ENCODE measurements around the gene VAV2.

Gene VAV2

DNA sequence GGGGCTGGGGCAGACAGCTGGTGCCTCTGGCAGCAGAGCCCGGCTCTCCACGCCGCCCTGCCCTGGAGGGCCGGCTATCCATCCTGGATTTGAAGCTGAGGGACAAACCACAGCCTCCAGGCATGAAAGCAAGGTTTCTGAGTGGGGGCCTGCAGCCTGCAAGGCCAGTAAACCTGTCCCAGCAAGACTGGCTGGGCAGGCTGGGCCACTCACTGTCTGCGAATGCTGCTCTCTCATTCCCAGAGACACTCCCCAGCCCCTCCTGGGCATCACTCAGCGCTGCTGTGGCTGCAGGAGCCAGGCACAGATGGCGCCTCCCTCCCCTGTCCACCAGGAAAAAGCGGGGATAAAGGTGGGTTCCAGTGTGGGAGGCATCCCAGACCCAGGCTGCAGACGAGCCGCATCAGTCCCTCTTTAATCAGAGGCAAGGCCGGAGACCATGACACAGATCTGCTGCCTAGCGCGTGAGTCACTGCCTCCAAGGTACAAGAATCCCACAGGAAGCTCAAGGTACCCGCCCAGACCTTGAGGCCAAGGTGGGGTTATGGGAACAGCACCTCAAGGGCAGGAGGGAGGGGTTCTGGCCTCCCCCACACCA is 118.0 kb downstream of the VAV2 start:
- peak; percentile 99 for DNase-seq (ENCODE audit: low read depth)
- TF ChIP-seq, protein P1, sequence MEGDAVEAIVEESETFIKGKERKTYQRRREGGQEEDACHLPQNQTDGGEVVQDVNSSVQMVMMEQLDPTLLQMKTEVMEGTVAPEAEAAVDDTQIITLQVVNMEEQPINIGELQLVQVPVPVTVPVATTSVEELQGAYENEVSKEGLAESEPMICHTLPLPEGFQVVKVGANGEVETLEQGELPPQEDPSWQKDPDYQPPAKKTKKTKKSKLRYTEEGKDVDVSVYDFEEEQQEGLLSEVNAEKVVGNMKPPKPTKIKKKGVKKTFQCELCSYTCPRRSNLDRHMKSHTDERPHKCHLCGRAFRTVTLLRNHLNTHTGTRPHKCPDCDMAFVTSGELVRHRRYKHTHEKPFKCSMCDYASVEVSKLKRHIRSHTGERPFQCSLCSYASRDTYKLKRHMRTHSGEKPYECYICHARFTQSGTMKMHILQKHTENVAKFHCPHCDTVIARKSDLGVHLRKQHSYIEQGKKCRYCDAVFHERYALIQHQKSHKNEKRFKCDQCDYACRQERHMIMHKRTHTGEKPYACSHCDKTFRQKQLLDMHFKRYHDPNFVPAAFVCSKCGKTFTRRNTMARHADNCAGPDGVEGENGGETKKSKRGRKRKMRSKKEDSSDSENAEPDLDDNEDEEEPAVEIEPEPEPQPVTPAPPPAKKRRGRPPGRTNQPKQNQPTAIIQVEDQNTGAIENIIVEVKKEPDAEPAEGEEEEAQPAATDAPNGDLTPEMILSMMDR (IDR thresholded peaks at IDR 0.05; ENCODE audit: insufficient read depth, low read depth, low read length, missing control alignments), result no peak
- peak overlapping the region; percentile 13 for H3K4me3 ChIP-seq (ENCODE audit: low read length)

DNA sequence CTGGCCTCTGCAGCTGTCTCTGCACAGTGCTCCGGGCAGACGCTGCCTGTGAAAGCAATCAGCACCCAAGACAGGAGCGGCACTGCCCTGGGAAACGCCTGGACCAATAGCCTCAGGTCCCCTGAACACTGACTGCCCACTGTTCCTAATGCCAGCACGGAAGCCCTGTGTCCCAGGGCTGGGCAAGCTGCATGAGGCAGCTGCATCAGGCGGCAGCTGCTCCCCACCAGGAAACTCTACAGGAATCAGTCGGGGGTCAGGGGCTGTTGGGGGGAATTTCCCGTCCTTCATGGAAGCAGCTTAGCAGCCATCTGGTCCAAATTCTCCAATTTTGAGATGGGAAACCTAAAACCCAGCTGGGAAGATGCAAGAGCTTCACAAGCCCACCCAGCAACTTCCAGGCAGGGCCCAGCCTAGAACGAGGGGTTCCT is 118.6 kb downstream of the VAV2 start:
- H3K4me3 ChIP-seq (ENCODE audit: low read length), result no peak overlapping the region
- TF ChIP-seq, protein P1 (IDR thresholded peaks at IDR 0.05; ENCODE audit: insufficient read depth, low read depth, low read length, missing control alignments), result no peak
- peak; percentile 38 for DNase-seq (ENCODE audit: low read depth)

- no peak for DNase-seq (ENCODE audit: low read depth)
- H3K4me3 ChIP-seq (ENCODE audit: low read length), result no peak overlapping the region
- TF ChIP-seq, protein P1 (IDR thresholded peaks at IDR 0.05; ENCODE audit: insufficient read depth, low read depth, low read length, missing control alignments), result no peak
These were observed 119.1 kb downstream of the VAV2 start for GRCh38 chr9:133873009-133873408.

- TF ChIP-seq, protein P1 (IDR thresholded peaks at IDR 0.05; ENCODE audit: insufficient read depth, low read depth, low read length, missing control alignments), result no peak
These were observed 121.2 kb downstream of the VAV2 start for GRCh38 chr9:133870598-133871595.

GRCh38 chr9:133869674-133870405 is 122.3 kb downstream of the VAV2 start:
- DNase-seq (ENCODE audit: low read depth), result no peak
- TF ChIP-seq, protein P1 (IDR thresholded peaks at IDR 0.05; ENCODE audit: insufficient read depth, low read depth, low read length, missing control alignments), result no peak
- H3K4me3 ChIP-seq (ENCODE audit: low read length), result no peak overlapping the region

More at GRCh38 chr9:133870598-133871595, 121.2 kb downstream of the VAV2 start:
- no peak for DNase-seq (ENCODE audit: low read depth)
- H3K4me3 ChIP-seq (ENCODE audit: low read length), result no peak overlapping the region

- DNase-seq (ENCODE audit: low read depth), result no peak
- TF ChIP-seq, protein P1 (IDR thresholded peaks at IDR 0.05; ENCODE audit: insufficient read depth, low read depth, low read length, missing control alignments), result no peak
- no peak overlapping the region for H3K4me3 ChIP-seq (ENCODE audit: low read length)
These were observed 123.9 kb downstream of the VAV2 start for GRCh38 chr9:133868203-133868602.
